RWPE1 (cell line): ENCODE data around the gene CD79B.

Experiments used
- CTCF ChIA-PET: fragments of 350-600 bp; sonication (Branson Sonifier 250); formaldehyde crosslinking; extraction: SDS; loops from one replicate; lab custom pipeline; 2021; lab: Yijun Ruan, JAX
- POLR2A ChIA-PET: fragments of 400-600 bp; formaldehyde crosslinking; extraction: SDS; loops from one replicate; lab custom pipeline; 2020; ENCODE audit warnings: antibody characterized with exemption; ENCODE audit not compliant: low non-redundant PET; lab: Yijun Ruan, JAX
- DNase-seq: peaks from one replicate; pipeline ENCODE4 v3.0.0; 2012; ENCODE audit warnings: low spot score
- H3K27ac ChIP-seq: fragments of 450-650 bp; 2 replicates; pipeline ENCODE4 v1.5.1; 2017
- CTCF ChIP-seq: fragments of 450-650 bp; conservative IDR thresholded peaks from 2 replicates; pipeline ENCODE4 v1.5.1; 2017; ENCODE audit warnings: low read depth, mild to moderate bottlenecking

Gene CD79B

GRCh38 chr17:63929860-63930766, 2.0 kb downstream of the CD79B start:
- no peak for TF ChIP-seq CTCF
- ChIA-PET POLR2A (no interaction called here), CTCF (interaction anchor here (0.5 to 1.1 kb wide), 7 partner anchors 10 to 169 kb away, joined by 3 to 6 read pairs (median 3); no protein-coding TSS in a partner anchor)
- peak overlapping the region; percentile 24 for H3K27ac ChIP-seq
- no peak for DNase-seq

GRCh38 chr17:63928966-63929695, 3.0 kb downstream of the CD79B start:
- no peak overlapping the region for H3K27ac ChIP-seq
- DNase-seq: no peak
- POLR2A ChIA-PET: no interaction called here
- TF ChIP-seq CTCF: no peak
- CTCF ChIA-PET: interaction anchor here (0.5 to 1.1 kb wide), 5 partner anchors 9 to 170 kb away, joined by 3 to 4 read pairs (median 3); no protein-coding TSS in a partner anchor

- CTCF ChIA-PET: interaction anchor here (0.5 kb wide), 1 partner anchor 9 kb away, joined by 3 read pairs; no protein-coding TSS in a partner anchor
- TF ChIP-seq CTCF: no peak
- POLR2A ChIA-PET: no interaction called here
- no peak for DNase-seq
- no peak overlapping the region for H3K27ac ChIP-seq
Measured at GRCh38 chr17:63928172-63928666, 3.9 kb downstream of the CD79B start.

GRCh38 chr17:63927464-63928171, 4.5 kb downstream of the CD79B start:
- POLR2A ChIA-PET: no interaction called here
- no peak for TF ChIP-seq CTCF
- DNase-seq: no peak
- CTCF ChIA-PET: no interaction called here
- no peak overlapping the region for H3K27ac ChIP-seq

- DNase-seq: no peak
- POLR2A ChIA-PET: no interaction called here
- CTCF ChIA-PET: interaction anchor here (0.7 to 0.8 kb wide), 2 partner anchors 21 to 600 kb away, joined by 4 to 8 read pairs; no protein-coding TSS in a partner anchor
- no peak for TF ChIP-seq CTCF
- no peak overlapping the region for H3K27ac ChIP-seq
Measured at GRCh38 chr17:63926164-63926563, 6.0 kb downstream of the CD79B start.
